NCI-H2029 (cell line): ENCODE results near the gene CACNA2D1.
A peak's percentile ranks its signal among the peaks of the same experiment; 100 is the strongest.

Experiments used
- DNase-seq: peaks from one replicate; lab custom pipeline; 2025; lab: John Stamatoyannopoulos, UW

CACNA2D1 gene

GRCh38 chr7:81960026-81960425 lies 483.6 kb downstream of the CACNA2D1 start:
- DNase-seq, result no peak

GRCh38 chr7:81957517-81957916 lies 486.1 kb downstream of the CACNA2D1 start:
- DNase-seq, result no peak

- DNase-seq, result peak; percentile 13
These were observed 487.1 kb downstream of the CACNA2D1 start for GRCh38 chr7:81956520-81956919.

- no peak for DNase-seq
These were observed 494.3 kb downstream of the CACNA2D1 start for GRCh38 chr7:81949306-81949705.

GRCh38 chr7:81944058-81944457 lies 499.5 kb downstream of the CACNA2D1 start:
- no peak for DNase-seq

- DNase-seq, result no peak
These were observed 506.5 kb downstream of the CACNA2D1 start for GRCh38 chr7:81937091-81937490.

GRCh38 chr7:81934596-81935301 lies 508.8 kb downstream of the CACNA2D1 start:
- no peak for DNase-seq

GRCh38 chr7:81932936-81933335 lies 510.6 kb downstream of the CACNA2D1 start:
- no peak for DNase-seq

- DNase-seq, result no peak
These were observed 514.2 kb downstream of the CACNA2D1 start for GRCh38 chr7:81929386-81929785.

- no peak for DNase-seq
These were observed 517.4 kb downstream of the CACNA2D1 start for GRCh38 chr7:81926154-81926553.

- no peak for DNase-seq
These were observed 518.0 kb downstream of the CACNA2D1 start for GRCh38 chr7:81925530-81925929.

- DNase-seq, result no peak
These were observed 519.1 kb downstream of the CACNA2D1 start for GRCh38 chr7:81924494-81924893.

GRCh38 chr7:81919494-81919893 lies 524.1 kb downstream of the CACNA2D1 start:
- DNase-seq, result no peak

- peak; percentile 4 for DNase-seq
These were observed 535.4 kb downstream of the CACNA2D1 start for GRCh38 chr7:81908220-81908619.

GRCh38 chr7:81903115-81903514 lies 540.5 kb downstream of the CACNA2D1 start:
- DNase-seq, result no peak

- DNase-seq, result no peak
These were observed 541.0 kb downstream of the CACNA2D1 start for GRCh38 chr7:81902536-81902935.
